Activated CD4-positive, alpha-beta T cell treated with anti-CD3 and anti-CD28 coated beads, Interleukin-2, amount 10 ng/mL, durations not matched to agents 7 days and 5 days (primary cell): ENCODE data around the gene PAOX. TPM values are rescaled to one million over a fixed set of nuclear protein-coding genes. Genes with fewer than 3 reads are reported as not detected.
A peak's percentile ranks its signal among the peaks of the same experiment; 100 is the strongest.
"Not testable (repeated sequence)": the region's sequence is repeated elsewhere in the genome, so short reads cannot be mapped to it uniquely, and the experiment has no call there.

ENCODE experiments used
- CTCF ChIA-PET: fragments of 350-600 bp; sonication (Branson Sonifier 250); formaldehyde crosslinking; loops from one replicate; lab custom pipeline; 2021; ENCODE audit warnings: antibody characterized with exemption; lab: Charles Lee
- POLR2A ChIA-PET: fragments of 350-600 bp; sonication (Branson Sonifier 250); formaldehyde crosslinking; loops from one replicate; lab custom pipeline; 2021; ENCODE audit warnings: antibody characterized with exemption; lab: Charles Lee
- DNase-seq: peaks from one replicate; pipeline ENCODE4 v3.0.0-alpha.2; 2020
- H3K27ac Mint-ChIP-seq: one replicate; pipeline ENCODE4 v1.8.0; 2021; ENCODE audit warnings: mild to moderate bottlenecking, moderate library complexity, mixed read lengths
- H3K27me3 Mint-ChIP-seq: one replicate; pipeline ENCODE4 v1.8.0; 2021; ENCODE audit warnings: mixed read lengths
- H3K36me3 Mint-ChIP-seq: one replicate; pipeline ENCODE4 v1.8.0; 2021; ENCODE audit warnings: low read depth, mixed read lengths
- H3K4me1 Mint-ChIP-seq: one replicate; pipeline ENCODE4 v1.8.0; 2021; ENCODE audit warnings: mixed read lengths
- H3K4me3 Mint-ChIP-seq: one replicate; pipeline ENCODE4 v1.8.0; 2021; ENCODE audit warnings: mild to moderate bottlenecking, moderate library complexity, mixed read lengths
- H3K9me3 Mint-ChIP-seq: one replicate; pipeline ENCODE4 v1.8.0; 2021; ENCODE audit warnings: mixed read lengths
- total RNA-seq, 2 experiments: library from RNA; stranded (reverse); gene quantifications; one replicate each; pipeline ENCODE4 v1.2.3, GENCODE V29; 2021

The PAOX gene
- total RNA-seq, 2 experiments from 2014 or later, result 2.6 to 5.0 TPM

DNA sequence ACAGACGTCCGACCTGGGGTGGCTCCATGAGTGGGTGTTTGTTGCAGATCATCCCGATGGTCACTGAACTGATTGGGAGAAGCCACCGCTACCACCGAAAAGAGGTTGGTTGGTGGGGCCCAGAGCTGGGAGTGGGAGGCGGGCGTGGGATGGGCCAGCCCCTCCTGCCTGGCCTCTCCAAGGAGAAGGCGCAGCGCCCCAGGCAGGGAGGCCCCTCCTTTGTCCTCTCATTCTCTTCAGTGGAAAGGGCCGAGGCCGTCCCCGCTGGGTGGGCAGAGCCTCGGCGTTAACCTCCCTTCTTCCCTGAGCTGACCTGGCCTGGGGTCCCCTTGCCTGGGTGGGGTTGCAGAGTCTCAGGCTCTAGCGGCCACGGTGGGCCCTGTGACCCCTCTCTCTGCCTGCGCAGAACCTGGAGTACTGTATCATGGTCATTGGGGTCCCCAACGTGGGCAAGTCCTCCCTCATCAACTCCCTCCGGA, 20.1 kb downstream of the PAOX start:
- H3K4me3 Mint-ChIP-seq, result no peak overlapping the region
- DNase-seq, result no peak
- CTCF ChIA-PET, result no interaction called here
- no peak overlapping the region for H3K27ac Mint-ChIP-seq
- H3K9me3 Mint-ChIP-seq, result no peaks in the 10 kb centered on the region
- peaks cover 56% of the 10 kb centered on the region for H3K4me1 Mint-ChIP-seq
- POLR2A ChIA-PET, result no interaction called here
- H3K27me3 Mint-ChIP-seq, result no peaks in the 10 kb centered on the region
- H3K36me3 Mint-ChIP-seq, result peaks cover 51% of the 10 kb centered on the region

DNA sequence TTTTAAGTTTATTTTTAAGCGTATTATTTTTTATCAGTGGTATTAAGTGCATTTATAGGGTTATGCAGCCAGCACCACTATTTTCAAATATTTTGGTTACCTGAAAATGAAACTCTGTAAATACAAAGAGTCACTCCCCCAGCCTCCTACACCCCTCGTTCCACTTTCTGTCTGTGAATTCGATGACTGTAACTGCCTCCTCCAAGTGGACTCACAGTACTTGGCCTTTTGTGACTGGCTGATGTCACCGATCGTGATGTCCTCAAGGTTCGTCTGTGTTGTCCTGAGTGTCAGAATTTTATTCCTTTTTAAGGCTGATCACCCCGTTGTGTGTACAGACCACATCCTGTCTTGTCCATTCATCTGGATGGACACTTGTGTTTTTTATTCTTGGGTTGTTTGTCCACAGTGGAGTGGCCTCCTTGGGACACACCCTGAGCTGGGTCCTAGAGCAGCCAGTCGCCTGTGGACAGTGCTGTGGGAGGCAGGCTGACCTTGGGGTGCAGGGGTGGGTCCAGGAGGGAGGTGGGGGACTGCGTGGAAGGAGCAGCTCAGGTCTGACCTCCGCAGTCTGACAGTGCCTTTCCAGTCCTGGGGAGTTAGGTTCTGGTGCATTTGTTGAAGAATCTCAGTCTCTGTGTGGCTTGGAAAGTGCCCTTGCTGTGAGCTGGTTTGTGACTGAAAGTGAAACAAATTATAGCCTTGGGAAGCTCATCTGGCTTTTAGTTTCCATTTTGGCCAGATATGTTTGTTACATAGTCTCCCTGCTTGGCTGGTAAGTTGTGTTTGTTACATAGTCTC, 21.8 kb downstream of the PAOX start:
- DNase-seq, result peak; percentile 45
- Mint-ChIP-seq H3K27ac (peak overlapping the region; percentile 89), H3K36me3 (peaks cover 56% of the 10 kb centered on the region), H3K4me1 (peaks cover 54% of the 10 kb centered on the region), H3K9me3 (no peaks in the 10 kb centered on the region), H3K27me3 (no peaks in the 10 kb centered on the region), H3K4me3 (peak overlapping the region; percentile 46)
- POLR2A ChIA-PET, result no interaction called here
- CTCF ChIA-PET, result interaction anchor here (0.7 kb wide), 1 partner anchor 13 kb away, joined by 3 read pairs; no protein-coding TSS in a partner anchor

DNA sequence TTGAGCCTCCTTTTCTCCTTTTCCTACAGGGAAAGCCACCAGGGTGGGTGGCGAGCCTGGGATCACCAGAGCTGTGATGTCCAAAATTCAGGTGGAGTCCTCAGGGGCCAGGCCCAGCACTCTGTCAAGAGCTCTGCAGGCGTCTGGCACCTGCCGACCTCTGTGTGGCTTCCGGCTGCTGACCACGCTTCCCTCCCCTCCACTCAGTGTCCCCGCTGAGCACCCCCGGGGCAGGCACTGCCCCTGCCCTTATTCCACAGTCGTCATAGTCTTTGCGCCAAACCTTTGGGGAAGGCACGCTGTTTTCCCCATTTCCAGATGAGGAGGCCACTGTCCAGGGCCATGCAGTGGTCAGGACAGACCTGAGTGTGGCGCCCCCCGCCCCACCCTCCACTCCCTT, 22.4 kb downstream of the PAOX start:
- Mint-ChIP-seq H3K9me3 (no peaks in the 10 kb centered on the region), H3K4me1 (peaks cover 58% of the 10 kb centered on the region), H3K36me3 (peaks cover 61% of the 10 kb centered on the region), H3K27ac (peak overlapping the region; percentile 89), H3K4me3 (peak overlapping the region; percentile 46), H3K27me3 (no peaks in the 10 kb centered on the region)
- ChIA-PET CTCF (interaction anchor here (0.7 kb wide), 1 partner anchor 12 kb away, joined by 3 read pairs; no protein-coding TSS in a partner anchor), POLR2A (no interaction called here)
- DNase-seq, result no peak

DNA sequence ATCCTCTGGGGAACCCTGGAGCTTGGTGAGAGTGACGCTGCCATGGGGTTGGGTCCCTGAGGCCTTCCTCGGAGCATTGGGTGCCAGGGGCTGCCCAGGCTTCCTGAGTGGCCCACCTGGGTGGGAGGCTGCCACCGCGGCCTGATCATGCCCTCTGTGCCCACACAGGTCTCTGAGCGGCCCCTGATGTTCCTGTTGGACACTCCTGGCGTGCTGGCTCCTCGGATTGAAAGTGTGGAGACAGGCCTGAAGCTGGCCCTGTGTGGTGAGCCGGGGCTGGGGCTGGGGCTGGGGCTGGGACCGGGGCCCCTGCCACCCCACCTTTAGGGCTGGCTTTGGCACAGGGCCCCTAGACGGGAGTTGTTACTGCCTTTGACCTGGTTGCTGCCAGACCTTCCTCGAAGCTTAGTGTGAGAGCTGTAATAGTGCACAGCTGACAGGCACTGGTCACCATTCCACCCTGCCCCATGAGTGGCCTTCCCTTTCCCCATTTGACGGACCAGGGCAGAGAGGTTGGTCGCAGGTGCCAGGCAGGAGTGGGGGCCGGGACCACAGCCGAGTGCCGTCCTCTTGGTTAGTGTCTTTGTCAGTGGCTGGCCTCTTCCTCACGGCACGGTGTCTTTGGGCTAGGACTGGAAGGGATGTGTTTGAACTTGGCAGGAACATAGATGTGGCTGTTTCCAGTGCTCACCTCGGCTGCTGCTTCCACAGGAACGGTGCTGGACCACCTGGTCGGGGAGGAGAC, 23.1 kb downstream of the PAOX start:
- ChIA-PET CTCF (no interaction called here), POLR2A (no interaction called here)
- Mint-ChIP-seq H3K27me3 (no peaks in the 10 kb centered on the region), H3K36me3 (peaks cover 64% of the 10 kb centered on the region), H3K4me3 (no peak overlapping the region), H3K9me3 (no peaks in the 10 kb centered on the region), H3K4me1 (peaks cover 56% of the 10 kb centered on the region), H3K27ac (peak overlapping the region; percentile 69)
- no peak for DNase-seq

DNA sequence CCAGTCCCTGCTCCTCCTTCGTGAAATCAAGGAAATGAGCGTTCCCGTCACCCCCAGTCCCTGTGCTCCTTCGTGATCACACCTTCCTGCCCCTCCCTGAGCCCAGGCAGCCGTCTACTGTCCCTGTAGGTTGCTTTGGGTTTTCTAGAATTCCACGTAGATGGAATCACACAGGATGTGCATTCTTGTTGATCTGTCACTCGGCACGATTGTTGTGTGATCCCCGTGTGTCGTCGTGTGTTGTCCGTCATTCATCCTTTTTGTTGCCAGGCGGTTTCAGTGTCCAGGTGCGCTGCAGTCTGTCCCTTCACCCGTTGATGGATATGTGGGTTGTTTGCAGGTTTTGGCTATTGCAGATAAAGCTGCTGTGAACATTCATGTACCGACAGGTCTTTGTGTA, 24.3 kb downstream of the PAOX start:
- POLR2A ChIA-PET, result no interaction called here
- Mint-ChIP-seq H3K27ac (no peak overlapping the region), H3K9me3 (peaks cover 7% of the 10 kb centered on the region), H3K27me3 (no peaks in the 10 kb centered on the region), H3K4me1 (peaks cover 54% of the 10 kb centered on the region), H3K4me3 (no peak overlapping the region), H3K36me3 (peaks cover 67% of the 10 kb centered on the region)
- no peak for DNase-seq
- CTCF ChIA-PET, result no interaction called here

DNA sequence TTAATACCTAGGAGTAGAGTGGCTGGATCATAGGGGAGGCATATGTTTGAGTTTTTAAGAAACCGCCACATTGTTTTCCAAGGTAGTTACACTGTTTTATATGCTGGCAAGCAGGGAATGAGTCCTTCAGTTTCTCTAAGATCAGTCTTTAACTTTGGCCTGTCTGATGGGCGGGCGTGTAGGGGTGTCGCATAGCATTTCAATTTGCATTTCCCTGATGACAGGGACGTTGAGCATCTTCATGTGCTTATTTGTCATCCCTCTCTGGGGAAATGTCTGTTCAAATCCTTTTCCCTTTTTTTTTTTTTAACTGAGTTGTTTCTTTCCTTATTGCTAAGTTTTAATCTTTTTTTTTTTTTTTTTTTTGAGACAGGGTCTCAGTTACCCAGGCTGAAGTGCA, 24.7 kb downstream of the PAOX start:
- H3K9me3 Mint-ChIP-seq, result peaks cover 10% of the 10 kb centered on the region
- DNase-seq, result no peak
- H3K27me3 Mint-ChIP-seq, result no peaks in the 10 kb centered on the region
- H3K36me3 Mint-ChIP-seq, result peaks cover 69% of the 10 kb centered on the region
- peaks cover 56% of the 10 kb centered on the region for H3K4me1 Mint-ChIP-seq
- CTCF ChIA-PET, result no interaction called here
- POLR2A ChIA-PET, result no interaction called here
- no peak overlapping the region for H3K4me3 Mint-ChIP-seq
- peak overlapping the region; percentile 55 for H3K27ac Mint-ChIP-seq

DNA sequence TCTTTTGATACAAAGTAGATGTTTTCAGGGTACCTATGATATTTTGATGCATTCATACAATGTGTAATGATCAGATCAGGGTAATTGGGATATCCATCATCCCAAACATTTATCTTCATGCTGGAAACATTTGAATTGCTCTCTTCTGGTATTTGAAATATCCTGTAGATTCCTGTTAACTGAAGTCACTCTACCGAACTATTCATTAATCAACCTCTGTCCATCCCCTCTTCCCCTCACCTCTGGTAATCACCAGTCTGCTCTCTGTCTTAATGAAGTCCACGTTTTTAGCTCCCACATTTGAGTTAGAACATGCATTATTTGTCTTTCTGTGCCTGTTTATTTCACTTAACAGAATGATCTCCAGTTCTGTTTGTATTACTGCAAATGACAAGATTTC, 26.2 kb downstream of the PAOX start:
- H3K27me3 Mint-ChIP-seq, result no peaks in the 10 kb centered on the region
- peaks cover 77% of the 10 kb centered on the region for H3K36me3 Mint-ChIP-seq
- peaks cover 54% of the 10 kb centered on the region for H3K4me1 Mint-ChIP-seq
- no peak overlapping the region for H3K27ac Mint-ChIP-seq
- CTCF ChIA-PET, result no interaction called here
- POLR2A ChIA-PET, result no interaction called here
- no peak overlapping the region for H3K4me3 Mint-ChIP-seq
- peaks cover 15% of the 10 kb centered on the region for H3K9me3 Mint-ChIP-seq
- no peak for DNase-seq

DNA sequence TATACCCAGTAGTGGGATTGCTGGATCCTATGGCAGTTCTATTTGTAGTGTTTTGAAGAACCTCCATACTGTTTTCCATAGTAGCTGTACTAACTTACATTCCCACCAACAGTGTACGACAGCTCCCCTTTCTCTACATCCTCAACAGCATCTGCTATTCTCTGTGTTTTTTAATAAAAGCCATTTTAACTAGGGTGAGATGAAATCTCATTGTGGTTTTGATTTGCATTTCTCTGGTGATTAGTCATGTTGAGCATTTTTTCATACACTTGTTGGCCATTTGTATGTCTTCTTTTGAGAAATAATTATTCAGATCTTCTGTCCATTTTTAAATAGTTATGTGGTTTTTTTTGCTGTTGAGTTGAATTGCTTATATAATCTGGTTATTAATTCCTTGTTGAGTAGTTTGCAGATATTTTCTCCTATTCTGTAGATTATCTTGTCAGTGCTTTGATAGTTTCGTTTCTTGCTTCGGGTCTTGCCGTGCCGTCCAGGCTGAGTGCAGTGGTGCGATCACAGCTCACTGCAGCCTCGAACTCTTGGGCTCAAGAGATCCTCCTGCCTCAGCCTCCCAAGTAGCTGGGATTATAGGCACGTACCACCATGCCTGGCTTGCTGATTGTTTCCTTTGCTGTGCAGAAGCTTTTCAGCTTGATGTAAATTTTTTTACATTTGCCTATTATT, 26.9 kb downstream of the PAOX start:
- peaks cover 21% of the 10 kb centered on the region for H3K9me3 Mint-ChIP-seq
- peaks cover 79% of the 10 kb centered on the region for H3K36me3 Mint-ChIP-seq
- peaks cover 48% of the 10 kb centered on the region for H3K4me1 Mint-ChIP-seq
- no peaks in the 10 kb centered on the region for H3K27me3 Mint-ChIP-seq
- POLR2A ChIA-PET, result no interaction called here
- no peak overlapping the region for H3K27ac Mint-ChIP-seq
- no peak for DNase-seq
- CTCF ChIA-PET, result interaction anchor here (0.9 kb wide), 1 partner anchor 16 kb away, joined by 3 read pairs; no protein-coding TSS in a partner anchor
- H3K4me3 Mint-ChIP-seq, result no peak overlapping the region

DNA sequence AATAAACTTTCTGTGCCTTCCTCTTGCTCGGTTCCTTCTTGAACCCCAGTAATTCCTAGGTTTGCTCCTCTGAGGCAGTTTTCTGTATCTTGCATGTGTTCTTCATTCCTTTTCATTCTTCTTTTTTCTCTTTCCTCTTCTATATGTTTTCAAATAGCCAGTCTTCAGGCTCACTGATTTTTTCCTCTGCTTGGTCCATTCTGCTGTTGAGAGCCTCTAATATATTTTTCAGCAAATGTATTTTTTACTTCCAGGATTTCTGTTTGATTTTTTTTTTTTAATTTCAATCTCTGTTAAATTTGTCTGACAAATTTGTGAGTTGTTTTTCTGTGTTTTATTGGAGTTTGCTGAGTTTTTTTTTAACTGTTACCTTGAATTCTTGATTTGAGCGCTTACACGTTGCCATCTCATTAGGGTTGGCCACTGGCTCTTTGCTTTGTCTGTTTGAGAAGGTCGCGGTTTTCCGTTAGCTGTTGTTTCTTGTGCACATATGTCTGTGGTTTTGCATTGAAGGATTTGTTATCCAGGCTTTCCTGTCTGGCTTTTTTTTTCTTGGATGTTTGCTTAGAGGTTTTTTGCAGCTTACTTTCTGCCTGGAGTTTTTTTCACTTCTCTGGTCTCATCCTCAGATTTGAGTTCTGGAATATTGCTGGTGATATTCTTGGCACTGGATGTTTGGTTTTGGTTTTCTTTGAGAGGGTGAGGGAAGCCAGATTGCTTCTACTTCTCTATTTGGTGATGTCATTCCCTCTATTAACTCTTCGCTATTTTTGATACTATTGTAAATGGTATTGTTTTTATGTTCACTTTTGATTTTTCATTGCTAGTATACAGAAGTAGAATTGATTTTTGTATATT, 32.7 kb downstream of the PAOX start:
- POLR2A ChIA-PET, result no interaction called here
- CTCF ChIA-PET, result interaction anchor here (0.6 kb wide), 1 partner anchor 155 kb away, joined by 3 read pairs; no protein-coding TSS in a partner anchor
- H3K9me3 Mint-ChIP-seq, result peaks cover 48% of the 10 kb centered on the region

DNA sequence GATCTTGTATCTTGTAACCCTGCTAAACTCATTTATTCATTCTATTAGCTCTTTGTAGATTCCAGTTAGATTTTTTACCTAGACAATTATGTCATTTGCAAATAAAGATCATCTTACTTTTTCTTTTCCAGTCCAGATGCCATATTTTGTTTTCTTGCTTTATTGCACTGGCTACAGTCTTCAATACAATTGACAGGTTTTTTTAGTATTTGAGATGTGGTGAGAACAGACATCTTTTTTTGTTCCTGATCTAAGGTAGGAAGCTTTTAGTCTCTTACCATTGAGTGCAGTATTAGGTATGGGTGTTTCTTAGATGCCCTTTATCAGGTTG, 33.3 kb downstream of the PAOX start:
- Mint-ChIP-seq H3K27ac (no peak overlapping the region), H3K4me1 (peaks cover 13% of the 10 kb centered on the region), H3K9me3 (peaks cover 48% of the 10 kb centered on the region), H3K4me3 (no peak overlapping the region), H3K36me3 (peaks cover 81% of the 10 kb centered on the region), H3K27me3 (no peaks in the 10 kb centered on the region)
- ChIA-PET POLR2A (no interaction called here), CTCF (no interaction called here)
- no peak for DNase-seq

More for the DNA sequence above, 32.7 kb downstream of the PAOX start:
- no peak overlapping the region for H3K27ac Mint-ChIP-seq
- no peak overlapping the region for H3K4me3 Mint-ChIP-seq
- H3K36me3 Mint-ChIP-seq, result peaks cover 87% of the 10 kb centered on the region
- H3K27me3 Mint-ChIP-seq, result no peaks in the 10 kb centered on the region
- peaks cover 17% of the 10 kb centered on the region for H3K4me1 Mint-ChIP-seq
- no peak for DNase-seq

DNA sequence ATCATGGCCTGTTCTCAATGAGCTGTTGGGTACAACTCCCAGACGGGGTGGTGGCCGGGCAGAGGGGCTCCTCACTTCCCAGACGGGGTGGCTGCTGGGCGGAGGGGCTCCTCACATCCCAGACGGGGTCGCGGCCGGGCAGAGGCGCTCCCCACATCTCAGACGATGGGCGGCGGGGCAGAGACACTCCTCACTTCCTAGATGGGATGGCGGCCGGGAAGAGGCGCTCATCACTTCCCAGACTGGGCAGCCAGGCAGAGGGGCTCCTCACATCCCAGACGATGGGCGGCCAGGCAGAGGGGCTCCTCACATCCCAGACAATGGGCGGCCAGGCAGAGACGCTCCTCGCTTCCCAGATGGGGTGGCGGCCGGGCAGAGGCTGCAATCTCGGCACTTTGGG, 35.3 kb downstream of the PAOX start:
- H3K4me3 Mint-ChIP-seq, H3K27ac Mint-ChIP-seq, H3K27me3 Mint-ChIP-seq, CTCF ChIA-PET, POLR2A ChIA-PET, DNase-seq, H3K4me1 Mint-ChIP-seq: not testable (repeated sequence)
- Mint-ChIP-seq H3K9me3 (peaks cover 38% of the 10 kb centered on the region), H3K36me3 (peaks cover 64% of the 10 kb centered on the region)

DNA sequence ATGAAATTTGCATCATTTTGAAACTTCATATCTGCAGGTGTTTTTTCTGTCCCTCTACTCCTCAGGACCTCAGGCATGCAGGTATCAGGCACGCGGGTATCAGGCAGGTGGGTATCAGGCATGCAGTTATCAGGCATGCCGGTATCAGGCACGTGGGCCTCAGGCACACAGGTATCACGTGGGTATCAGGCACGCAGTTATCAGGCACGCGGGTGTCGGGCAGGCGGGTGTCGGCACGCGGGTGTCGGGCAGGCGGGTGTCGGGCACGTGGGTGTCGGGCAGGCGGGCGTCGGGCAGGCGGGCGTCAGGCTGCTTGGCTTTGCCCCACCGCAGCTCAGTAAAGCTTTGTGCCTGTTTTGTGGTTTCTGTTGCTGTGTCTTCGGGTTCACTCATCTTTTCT, 36.7 kb downstream of the PAOX start:
- no peak for DNase-seq
- H3K4me3 Mint-ChIP-seq, result no peak overlapping the region
- H3K27me3 Mint-ChIP-seq, result no peaks in the 10 kb centered on the region
- ChIA-PET CTCF (no interaction called here), POLR2A (no interaction called here)
- peaks cover 29% of the 10 kb centered on the region for H3K9me3 Mint-ChIP-seq
- H3K4me1 Mint-ChIP-seq, result no peaks in the 10 kb centered on the region
- H3K27ac Mint-ChIP-seq, result no peak overlapping the region
- H3K36me3 Mint-ChIP-seq, result peaks cover 52% of the 10 kb centered on the region
